Measurements from ENCODE around the gene SLC38A8. TPM values are rescaled to one million over a fixed set of nuclear protein-coding genes. Genes with fewer than 3 reads are reported as not detected.

Gene SLC38A8
- polyA plus RNA-seq, 1 experiment: not detected

- no peak overlapping the region for H3K27ac ChIP-seq (ENCODE audit: low read depth, low read length)
- no peak for TF ChIP-seq CTCF (IDR thresholded peaks at IDR 0.05; ENCODE audit: low read depth, low read length)
- H3K4me3 ChIP-seq (ENCODE audit: low read depth, low read length): no peak overlapping the region
- ChIA-PET POLR2A (no interaction called here), CTCF (interaction anchor here (1.2 to 10.9 kb wide), 2 partner anchors 101 to 102 kb away, joined by 8 to 171 read pairs; no protein-coding TSS in a partner anchor)
- DNase-seq (ENCODE audit: low read depth, low spot score): no peak
- no peaks in the 10 kb centered on the region for H3K9me3 ChIP-seq (ENCODE audit: control insufficient read depth, insufficient read depth, low read length)
- no peaks in the 10 kb centered on the region for H3K27me3 ChIP-seq (ENCODE audit: control insufficient read depth, insufficient read depth, low read length)
Observed at GRCh38 chr16:83963277-83964119, 79.1 kb downstream of the SLC38A8 start.

- Histone ChIP-seq H3K27ac (ENCODE audit: low read depth, low read length) (no peak overlapping the region), H3K27me3 (ENCODE audit: control insufficient read depth, insufficient read depth, low read length) (no peaks in the 10 kb centered on the region), H3K9me3 (ENCODE audit: control insufficient read depth, insufficient read depth, low read length) (no peaks in the 10 kb centered on the region), H3K4me3 (ENCODE audit: low read depth, low read length) (no peak overlapping the region)
- CTCF ChIA-PET: interaction anchor here (10.9 kb wide), 1 partner anchor 103 kb away, joined by 171 read pairs; no protein-coding TSS in a partner anchor
- POLR2A ChIA-PET: interaction anchor here (0.6 kb wide), 1 partner anchor 70 kb away, joined by 11 read pairs; no protein-coding TSS in a partner anchor
- no peak for DNase-seq (ENCODE audit: low read depth, low spot score)
- no peak for TF ChIP-seq CTCF (IDR thresholded peaks at IDR 0.05; ENCODE audit: low read depth, low read length)
Observed at GRCh38 chr16:83961591-83961990, 81.0 kb downstream of the SLC38A8 start.

GRCh38 chr16:83960521-83961249, 81.9 kb downstream of the SLC38A8 start:
- Histone ChIP-seq H3K27me3 (ENCODE audit: control insufficient read depth, insufficient read depth, low read length) (no peaks in the 10 kb centered on the region), H3K9me3 (ENCODE audit: control insufficient read depth, insufficient read depth, low read length) (no peaks in the 10 kb centered on the region), H3K4me3 (ENCODE audit: low read depth, low read length) (no peak overlapping the region), H3K27ac (ENCODE audit: low read depth, low read length) (no peak overlapping the region)
- ChIA-PET CTCF (interaction anchor here (10.9 kb wide), 1 partner anchor 104 kb away, joined by 171 read pairs; no protein-coding TSS in a partner anchor), POLR2A (no interaction called here)
- TF ChIP-seq CTCF (IDR thresholded peaks at IDR 0.05; ENCODE audit: low read depth, low read length): no peak
- DNase-seq (ENCODE audit: low read depth, low spot score): no peak

Small RNAs within 50 kb of the gene (small RNA-seq; reads per million reads assigned to genes)
- not detected for gene RNA5SP432 (ENCODE audit: insufficient read length, low read depth)

Other genes starting within 250 kb of the SLC38A8 start
- 261 and 289 TPM in 2 replicates for gene HSBP1, start 234.8 kb downstream of the SLC38A8 start, polyA plus RNA-seq (2011; rRNA removed)
- gene MLYCD, start 143.7 kb downstream of the SLC38A8 start, polyA plus RNA-seq (2011; rRNA removed): 2.0 and 2.5 TPM in 2 replicates
- 6.2 and 8.5 TPM in 2 replicates for gene OSGIN1, start 89.6 kb downstream of the SLC38A8 start, polyA plus RNA-seq (2011; rRNA removed)
- 0.20 and 0.24 TPM in 2 replicates for gene NECAB2, start 74.6 kb downstream of the SLC38A8 start, polyA plus RNA-seq (2011; rRNA removed)
- gene MBTPS1, start 74.1 kb upstream of the SLC38A8 start, polyA plus RNA-seq (2011; rRNA removed): 92.1 and 116 TPM in 2 replicates
- 23.7 and 29.5 TPM in 2 replicates for gene HSDL1, start 102.4 kb upstream of the SLC38A8 start, polyA plus RNA-seq (2011; rRNA removed)
- gene DNAAF1, start 102.5 kb upstream of the SLC38A8 start, polyA plus RNA-seq (2011; rRNA removed): not detected in 2 replicates
- gene TAF1C, start 144.3 kb upstream of the SLC38A8 start, polyA plus RNA-seq (2011; rRNA removed): 14.2 and 15.2 TPM in 2 replicates
- gene ADAD2, start 148.4 kb upstream of the SLC38A8 start, polyA plus RNA-seq (2011; rRNA removed): not detected in 2 replicates
- not detected in 2 replicates for gene KCNG4, start 197.2 kb upstream of the SLC38A8 start, polyA plus RNA-seq (2011; rRNA removed)

Data from AG04450 (cell line).